Astrocyte of the cerebellum (primary cell): ENCODE data around the gene DUSP5.
A peak's percentile ranks its signal among the peaks of the same experiment; 100 is the strongest.
"Not testable (repeated sequence)": the region's sequence is repeated elsewhere in the genome, so short reads cannot be mapped to it uniquely, and the experiment has no call there.

Source experiments
- DNase-seq: peaks from one replicate; pipeline ENCODE4 v3.0.0-alpha.2; 2011; ENCODE audit warnings: low read depth
- H3K4me3 ChIP-seq: 2 replicates; pipeline ENCODE4 v1.5.1; 2011; ENCODE audit warnings: mild to moderate bottlenecking, low read depth, low read length, moderate library complexity
- in situ Hi-C: cut with HindIII; loops from 2 replicates; pipeline ENCODE4 v1.10.0; 2017; ENCODE audit warnings: low sequenced_read_pairs
- TF ChIP-seq, protein P1 (sequence below): IDR thresholded peaks from 2 replicates; pipeline ENCODE4 v1.5.1; 2012; ENCODE audit warnings: low read length, low read depth, moderate library complexity, mild to moderate bottlenecking; ENCODE audit errors: missing control alignments

Gene DUSP5

DNA sequence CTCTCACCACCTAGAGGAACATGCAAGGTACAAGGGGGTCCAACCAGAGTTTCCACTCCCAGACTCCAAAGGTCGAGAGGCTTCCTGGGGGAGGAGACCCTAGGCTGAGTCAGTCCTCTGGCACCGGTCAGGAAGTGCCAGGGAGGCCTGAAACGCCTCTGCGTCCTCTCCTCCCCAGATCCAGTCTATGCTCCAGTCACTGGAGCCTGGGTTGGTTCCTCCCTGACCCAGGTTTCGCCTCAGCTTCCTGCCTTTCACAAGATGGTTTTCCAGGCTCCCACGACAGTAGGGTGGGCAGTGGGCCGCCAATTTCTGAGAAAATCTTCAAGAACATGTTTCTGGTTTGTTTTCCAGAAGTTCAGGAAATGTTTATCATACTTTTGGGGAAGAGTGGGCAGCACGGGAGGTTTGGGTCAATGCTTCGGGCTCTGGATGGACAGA is 30.0 kb downstream of the DUSP5 start:
- TF ChIP-seq, protein P1, sequence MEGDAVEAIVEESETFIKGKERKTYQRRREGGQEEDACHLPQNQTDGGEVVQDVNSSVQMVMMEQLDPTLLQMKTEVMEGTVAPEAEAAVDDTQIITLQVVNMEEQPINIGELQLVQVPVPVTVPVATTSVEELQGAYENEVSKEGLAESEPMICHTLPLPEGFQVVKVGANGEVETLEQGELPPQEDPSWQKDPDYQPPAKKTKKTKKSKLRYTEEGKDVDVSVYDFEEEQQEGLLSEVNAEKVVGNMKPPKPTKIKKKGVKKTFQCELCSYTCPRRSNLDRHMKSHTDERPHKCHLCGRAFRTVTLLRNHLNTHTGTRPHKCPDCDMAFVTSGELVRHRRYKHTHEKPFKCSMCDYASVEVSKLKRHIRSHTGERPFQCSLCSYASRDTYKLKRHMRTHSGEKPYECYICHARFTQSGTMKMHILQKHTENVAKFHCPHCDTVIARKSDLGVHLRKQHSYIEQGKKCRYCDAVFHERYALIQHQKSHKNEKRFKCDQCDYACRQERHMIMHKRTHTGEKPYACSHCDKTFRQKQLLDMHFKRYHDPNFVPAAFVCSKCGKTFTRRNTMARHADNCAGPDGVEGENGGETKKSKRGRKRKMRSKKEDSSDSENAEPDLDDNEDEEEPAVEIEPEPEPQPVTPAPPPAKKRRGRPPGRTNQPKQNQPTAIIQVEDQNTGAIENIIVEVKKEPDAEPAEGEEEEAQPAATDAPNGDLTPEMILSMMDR, result no peak
- in situ Hi-C loops, result no loop called here
- no peak overlapping the region for H3K4me3 ChIP-seq
- DNase-seq, result no peak

DNA sequence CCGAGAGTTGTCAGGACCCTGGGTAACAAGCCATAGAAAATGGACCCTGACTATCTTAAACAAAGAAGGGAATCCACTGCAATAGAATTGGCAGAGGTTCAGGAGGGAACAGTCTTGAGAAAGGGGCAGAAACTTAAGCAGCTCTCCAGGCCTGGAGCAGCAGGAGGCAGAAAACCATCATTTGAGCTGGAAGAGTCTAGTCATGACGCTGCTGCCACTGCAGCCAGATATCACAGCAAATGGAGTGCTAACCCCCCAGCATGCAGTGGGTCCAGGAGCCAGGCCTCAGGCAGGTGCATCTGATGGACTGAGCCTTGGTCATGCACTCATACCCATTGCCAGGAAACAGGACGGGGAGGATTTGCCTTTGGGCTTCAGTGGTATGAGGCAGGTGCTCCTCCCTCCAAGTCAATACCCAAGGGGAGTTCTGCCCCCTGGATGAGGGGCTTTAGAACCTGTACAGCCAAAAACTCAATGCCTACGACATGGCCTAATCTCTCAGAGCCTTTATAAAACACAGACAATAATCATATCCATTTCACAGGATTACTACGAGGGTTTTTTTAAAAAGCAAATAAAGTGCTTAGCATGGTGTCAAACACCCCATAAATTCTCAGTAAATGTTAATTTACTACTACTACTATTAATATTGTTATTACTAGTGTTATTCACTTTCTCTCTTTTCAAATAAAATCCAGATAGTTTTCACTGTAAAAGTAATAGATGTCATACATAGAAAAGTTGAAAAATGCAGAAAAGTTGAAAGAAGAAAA is 30.7 kb downstream of the DUSP5 start:
- H3K4me3 ChIP-seq, result no peak overlapping the region
- no peak for DNase-seq
- in situ Hi-C loops, result no loop called here
- TF ChIP-seq, protein P1, result no peak

DNA sequence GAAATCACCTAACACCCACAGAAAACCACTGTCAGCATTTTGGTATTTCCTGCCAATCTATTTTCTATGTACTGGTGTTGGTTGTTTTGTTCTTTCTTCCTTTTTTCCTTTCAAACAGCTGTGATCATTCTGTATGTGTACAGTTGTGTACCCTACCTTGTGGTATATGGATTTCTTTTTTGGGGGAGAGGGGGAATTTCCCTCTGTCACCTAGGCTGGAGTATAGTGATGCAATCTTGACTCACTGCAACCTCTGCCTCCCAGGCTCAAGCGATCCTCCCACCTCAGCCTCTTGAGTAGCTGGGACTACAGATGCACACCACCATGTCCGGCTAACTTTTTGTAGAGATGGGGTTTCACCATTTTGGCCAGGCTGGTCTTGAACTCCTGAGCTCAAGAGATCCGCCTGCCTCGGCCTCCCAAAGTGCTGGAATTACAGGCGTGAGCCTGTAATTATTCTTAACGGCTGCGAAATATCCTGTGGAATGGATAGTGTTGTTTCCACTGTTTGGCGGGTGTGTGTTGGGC is 31.4 kb downstream of the DUSP5 start:
- DNase-seq, in situ Hi-C loops: not testable (repeated sequence)

DNA sequence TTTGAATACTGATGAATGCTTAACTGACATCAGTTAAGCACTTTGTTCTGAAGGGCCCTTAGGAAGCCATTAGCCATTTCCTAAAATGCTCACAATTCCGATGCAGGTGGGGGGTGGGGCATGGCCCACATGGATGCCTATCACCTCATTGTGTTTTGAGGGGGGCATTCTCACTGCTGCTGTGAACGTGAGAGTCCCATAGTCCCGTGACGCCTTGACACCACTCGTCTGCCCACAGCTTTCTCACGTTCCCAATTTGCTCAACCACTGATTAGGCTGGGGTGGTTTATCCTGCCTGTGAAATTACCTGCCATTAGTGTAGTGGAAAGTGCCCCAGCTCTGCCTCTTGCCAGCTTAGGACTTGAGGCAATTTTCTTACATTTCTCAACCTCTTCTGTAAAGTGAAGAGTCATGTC is 31.9 kb downstream of the DUSP5 start:
- in situ Hi-C loops, result no loop called here
- TF ChIP-seq, protein P1, result no peak
- no peak overlapping the region for H3K4me3 ChIP-seq
- DNase-seq, result no peak

More for the DNA sequence above, 31.4 kb downstream of the DUSP5 start:
- not testable (repeated sequence) for H3K4me3 ChIP-seq

DNA sequence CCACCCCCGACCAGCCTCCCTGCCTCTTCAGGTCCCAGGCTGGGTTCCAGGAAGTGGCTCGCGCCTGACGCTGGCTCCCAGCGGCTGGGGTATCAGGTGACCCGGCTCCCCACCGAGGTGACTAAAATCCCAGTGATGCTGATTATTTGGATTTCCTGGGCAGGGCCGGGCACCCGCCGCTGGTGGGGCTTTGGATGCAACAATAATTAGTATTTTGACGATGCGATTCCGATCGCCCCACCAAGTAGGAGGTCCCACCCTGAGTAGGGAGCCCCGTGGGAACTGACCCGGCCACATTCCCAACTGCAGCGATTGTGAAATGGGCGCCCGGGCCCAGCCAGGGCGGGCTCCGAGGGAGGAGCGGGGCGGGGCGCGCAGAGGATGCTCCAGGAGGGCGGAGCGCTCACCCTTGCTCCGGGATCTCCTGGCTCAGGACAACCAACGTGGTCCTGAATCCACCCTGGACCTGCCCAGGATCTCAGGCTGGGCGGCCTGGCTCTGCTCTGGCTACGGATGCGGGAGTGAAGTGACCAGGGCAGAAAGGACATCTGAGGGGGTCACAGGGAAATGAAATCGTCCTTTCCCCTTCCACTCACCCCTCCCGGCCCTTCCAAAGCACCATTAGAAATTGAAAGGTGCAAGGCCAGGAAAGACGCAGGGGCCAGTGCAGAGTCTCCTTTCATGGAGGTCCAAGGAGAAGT is 32.6 kb downstream of the DUSP5 start:
- H3K4me3 ChIP-seq, result peak overlapping the region; percentile 14
- TF ChIP-seq, protein P1, result no peak

DNA sequence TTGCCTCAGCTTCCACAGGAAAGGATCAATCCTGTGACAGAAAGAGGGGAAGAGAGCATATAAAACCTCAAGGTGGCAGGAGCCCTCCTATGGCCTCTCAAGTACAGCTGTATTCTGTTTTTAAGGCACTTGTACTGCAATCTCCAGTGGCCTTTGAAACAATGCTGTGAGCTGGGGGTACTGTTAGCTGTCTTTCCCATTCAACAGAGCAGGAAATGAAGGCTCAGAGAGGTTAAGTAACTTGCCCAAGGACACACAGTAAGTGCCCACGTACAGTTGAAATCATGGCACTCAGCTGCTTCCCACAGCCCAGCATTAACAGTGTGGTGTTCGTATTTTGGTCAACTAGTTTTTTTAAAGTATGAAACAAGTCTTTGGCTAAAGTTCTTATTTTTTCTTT is 34.0 kb downstream of the DUSP5 start:
- DNase-seq, result no peak
- TF ChIP-seq, protein P1, result no peak
- in situ Hi-C loops, result no loop called here
- no peak overlapping the region for H3K4me3 ChIP-seq

More for the DNA sequence above, 32.6 kb downstream of the DUSP5 start:
- DNase-seq, result no peak
- in situ Hi-C loops, result no loop called here

DNA sequence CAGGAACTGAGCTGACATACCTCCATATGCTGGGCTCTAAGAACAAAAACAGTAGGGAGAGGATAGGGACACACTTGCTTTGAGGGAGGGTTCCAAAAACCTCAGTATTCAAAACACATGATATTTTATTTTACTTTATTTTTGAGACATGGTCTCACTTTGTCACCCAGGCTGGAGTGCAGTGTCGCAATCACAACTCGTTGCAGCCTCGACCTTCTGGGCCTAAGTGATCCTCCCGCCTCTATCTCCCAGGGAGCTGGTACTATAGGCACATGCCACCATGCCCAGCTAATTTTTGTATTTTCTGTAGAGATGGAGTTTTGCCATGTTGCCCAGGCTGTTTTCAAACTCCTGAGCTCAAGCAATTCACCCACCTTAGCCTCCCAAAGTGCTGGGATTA is 34.9 kb downstream of the DUSP5 start:
- in situ Hi-C loops, DNase-seq, H3K4me3 ChIP-seq: not testable (repeated sequence)
